Cardiac muscle cell (in vitro differentiated cells and primary cell): Measurements from ENCODE around the gene GPATCH4. TPM values are rescaled to one million over a fixed set of nuclear protein-coding genes. Genes with fewer than 3 reads are reported as not detected.
"Not testable (repeated sequence)": the region's sequence is repeated elsewhere in the genome, so short reads cannot be mapped to it uniquely, and the experiment has no call there.

Experiments used
- DNase-seq, 2 donors: peaks; one replicate each; pipeline versions ENCODE4 v3.0.0 to v3.0.0-alpha.2; 2010 to 2017; ENCODE audit warnings: low read depth in 1 of 2, low spot score in 1 of 2
- H3K27ac ChIP-seq: fragments of 200-600 bp; sonication (generic); 2 replicates; pipeline ENCODE4 v1.5.1; 2016
- H3K27me3 ChIP-seq: fragments of 200-600 bp; sonication (generic); 2 replicates; pipeline ENCODE4 v1.6.0; 2016; ENCODE audit warnings: control low read depth
- H3K36me3 ChIP-seq: fragments of 200-600 bp; sonication (generic); 2 replicates; pipeline ENCODE4 v1.5.1; 2016; ENCODE audit warnings: control low read depth
- H3K4me1 ChIP-seq: fragments of 200-600 bp; sonication (generic); 2 replicates; pipeline ENCODE4 v1.8.1; 2017; ENCODE audit warnings: low read depth, mild to moderate bottlenecking, mixed run types
- H3K4me3 ChIP-seq: fragments of 200-600 bp; sonication (generic); 2 replicates; pipeline ENCODE4 v1.5.1; 2016; ENCODE audit warnings: mild to moderate bottlenecking
- H3K9me3 ChIP-seq: fragments of 200-600 bp; sonication (generic); 2 replicates; pipeline ENCODE4 v1.5.1; 2017; ENCODE audit warnings: low read depth, mild to moderate bottlenecking, control low read depth
- CTCF ChIP-seq: IDR thresholded peaks from 2 replicates; pipeline ENCODE4 v1.5.1; 2012; ENCODE audit warnings: low read depth, mild to moderate bottlenecking, low read length
- polyA plus RNA-seq: library from polyadenylated mRNA; unstranded; fragments of >200 nt; fragmentation: Nextera tagmentation; extraction: Ambion mirVana; gene quantifications from 2 replicates; pipeline ENCODE4 v1.2.1, GENCODE V29; 2016
- total RNA-seq: library from RNA; depleted of rRNA; stranded (reverse); fragments of >200 nt; gene quantifications from 2 replicates; pipeline ENCODE4 v1.2.3, GENCODE V29; 2016

The GPATCH4 gene
- total and polyA plus RNA-seq, 2 experiments from 2014 or later = 6.0 to 42.4 TPM

GRCh38 chr1:156592158-156592909 lies 8.9 kb downstream of the GPATCH4 start:
- peaks cover 7% of the 10 kb centered on the region for H3K36me3 ChIP-seq
- H3K9me3 ChIP-seq = no peaks in the 10 kb centered on the region
- peaks cover 5% of the 10 kb centered on the region for H3K4me1 ChIP-seq
- no peak for TF ChIP-seq CTCF
- DNase-seq = no peak
- no peak overlapping the region for H3K27ac ChIP-seq
- no peaks in the 10 kb centered on the region for H3K27me3 ChIP-seq
- H3K4me3 ChIP-seq = peak overlapping the region; percentile 83

DNA sequence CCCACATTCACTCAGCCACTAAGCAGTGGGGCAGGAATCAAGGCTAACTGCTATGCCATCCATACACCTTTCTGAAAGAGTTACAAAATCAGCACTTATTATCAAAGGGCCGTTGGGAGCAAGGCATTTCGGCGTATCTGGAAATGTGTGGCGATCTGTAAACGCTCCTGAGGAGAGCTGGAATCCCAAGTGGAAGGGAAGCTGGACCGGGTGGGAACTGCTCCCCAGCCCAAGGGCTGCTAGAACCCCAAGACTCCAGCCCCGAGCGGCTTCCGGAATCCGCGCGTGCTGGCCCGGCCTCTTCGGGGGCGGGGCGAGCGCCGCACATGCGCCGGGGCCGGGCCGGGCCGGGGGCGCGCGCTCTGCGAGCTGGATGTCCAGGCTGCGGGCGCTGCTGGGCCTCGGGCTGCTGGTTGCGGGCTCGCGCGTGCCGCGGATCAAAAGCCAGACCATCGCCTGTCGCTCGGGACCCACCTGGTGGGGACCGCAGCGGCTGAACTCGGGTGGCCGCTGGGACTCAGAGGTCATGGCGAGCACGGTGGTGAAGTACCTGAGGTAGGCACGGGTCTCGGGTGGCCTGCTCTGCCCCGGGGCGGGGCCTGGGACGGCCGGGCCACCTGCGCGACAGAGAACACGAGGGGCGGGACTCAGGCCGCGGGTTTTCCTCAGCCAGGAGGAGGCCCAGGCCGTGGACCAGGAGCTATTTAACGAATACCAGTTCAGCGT lies 9.7 kb downstream of the GPATCH4 start, which contains the start of gene NAXE:
TSS of gene NAXE (plus strand) at position 345 of the 726 bp plus-strand sequence. CDS start at position 374, 29 bp downstream.
- Histone ChIP-seq H3K36me3 (peaks cover 7% of the 10 kb centered on the region), H3K4me1 (peaks cover 5% of the 10 kb centered on the region), H3K27ac (peak within 1 kb of the TSS; percentile 84), H3K9me3 (no peaks in the 10 kb centered on the region), H3K4me3 (peak within 1 kb of the TSS; percentile 83), H3K27me3 (no peaks in the 10 kb centered on the region)
- peak; percentile 64 to 90 for DNase-seq
- TF ChIP-seq CTCF = no peak

GRCh38 chr1:156591181-156591431 lies 10.2 kb downstream of the GPATCH4 start:
- Histone ChIP-seq H3K4me1 (peaks cover 5% of the 10 kb centered on the region), H3K27me3 (no peaks in the 10 kb centered on the region), H3K27ac (peak overlapping the region; percentile 84), H3K4me3 (peak overlapping the region; percentile 83), H3K9me3 (no peaks in the 10 kb centered on the region), H3K36me3 (peaks cover 7% of the 10 kb centered on the region)
- no peak for TF ChIP-seq CTCF
- no peak for DNase-seq

- Histone ChIP-seq H3K36me3 (peaks cover 7% of the 10 kb centered on the region), H3K4me3 (peak overlapping the region; percentile 83), H3K4me1 (peaks cover 5% of the 10 kb centered on the region), H3K9me3 (no peaks in the 10 kb centered on the region), H3K27ac (peak overlapping the region; percentile 84), H3K27me3 (no peaks in the 10 kb centered on the region)
- TF ChIP-seq CTCF = no peak
- no peak for DNase-seq
These were observed 10.7 kb downstream of the GPATCH4 start for GRCh38 chr1:156590326-156591180.

- Histone ChIP-seq H3K9me3 (no peaks in the 10 kb centered on the region), H3K36me3 (peaks cover 6% of the 10 kb centered on the region), H3K4me1 (peaks cover 5% of the 10 kb centered on the region)
These were observed 11.7 kb downstream of the GPATCH4 start for GRCh38 chr1:156589546-156589945.

GRCh38 chr1:156587927-156588326 lies 13.4 kb downstream of the GPATCH4 start:
- not testable (repeated sequence) for DNase-seq, H3K9me3 ChIP-seq, H3K36me3 ChIP-seq, H3K4me1 ChIP-seq, H3K27ac ChIP-seq, H3K4me3 ChIP-seq, H3K27me3 ChIP-seq

More at GRCh38 chr1:156589546-156589945, 11.7 kb downstream of the GPATCH4 start:
- TF ChIP-seq CTCF = no peak
- Histone ChIP-seq H3K4me3 (no peak overlapping the region), H3K27ac (no peak overlapping the region), H3K27me3 (no peaks in the 10 kb centered on the region)
- DNase-seq = no peak
